Inflammatory macrophage (primary cell): ENCODE data around the gene XDH.

ENCODE experiments used
- DNase-seq, 2 donors: peaks; one replicate each; pipeline ENCODE4 v3.0.0-alpha.2; 2020 to 2022

Gene XDH

DNA sequence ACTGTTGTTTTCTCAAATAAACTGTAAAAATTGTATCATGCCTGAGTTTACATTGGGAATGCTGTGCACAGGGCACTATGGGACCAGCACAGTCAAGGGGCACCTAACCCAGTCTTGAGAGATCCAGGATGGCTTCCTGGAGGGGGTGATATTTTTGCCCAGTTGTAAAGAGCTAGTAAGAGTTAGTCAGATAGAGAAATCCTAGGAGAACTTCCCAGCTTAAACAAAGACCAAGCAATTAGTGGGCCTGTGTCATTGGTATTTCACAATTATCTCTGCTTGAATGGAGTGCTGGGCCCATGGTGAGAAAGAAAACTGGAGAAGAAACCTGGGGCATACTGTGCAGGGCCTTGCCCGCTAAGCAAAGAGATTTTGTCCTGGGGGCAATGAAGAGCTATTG, 12.2 kb downstream of the XDH start:
- DNase-seq: no peak

DNA sequence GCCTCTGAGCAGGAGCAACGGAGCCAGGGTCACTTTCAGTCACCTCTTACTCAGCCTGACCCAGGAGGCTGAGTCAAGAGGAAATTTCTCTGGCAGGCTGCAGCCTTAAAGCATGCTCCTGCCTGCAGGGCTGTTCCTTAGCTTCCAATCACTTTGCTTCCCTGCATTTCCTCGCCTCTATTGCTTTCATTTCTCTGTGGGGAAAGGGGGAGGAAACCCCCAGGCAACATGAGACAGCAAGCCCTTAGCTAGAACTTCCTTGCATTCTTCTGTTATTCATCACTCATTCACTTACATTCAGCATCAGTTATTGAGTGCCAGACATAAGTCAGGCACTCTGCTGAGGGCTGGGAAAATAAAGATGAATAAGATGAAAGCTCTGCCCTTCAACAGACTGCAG, 13.0 kb downstream of the XDH start:
- no peak for DNase-seq

DNA sequence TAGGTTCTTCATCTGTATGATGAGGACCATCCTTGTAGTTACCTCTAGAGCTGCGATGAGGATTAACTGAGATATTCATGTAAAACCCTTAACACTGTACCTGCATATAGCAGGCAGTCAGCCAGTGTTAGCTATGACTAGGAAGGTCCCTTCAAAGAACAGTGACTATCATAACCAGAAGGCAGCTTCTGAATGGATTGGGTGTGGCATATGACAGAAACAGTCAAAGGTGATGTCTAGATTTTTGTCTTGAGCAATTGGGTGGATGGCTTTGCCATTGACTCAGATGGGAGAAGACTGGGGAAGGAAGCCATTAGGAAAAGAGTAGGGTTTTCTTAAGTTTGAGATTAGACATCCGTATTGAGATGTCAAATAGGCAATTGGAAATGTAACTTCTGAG, 15.7 kb downstream of the XDH start:
- DNase-seq: no peak

DNA sequence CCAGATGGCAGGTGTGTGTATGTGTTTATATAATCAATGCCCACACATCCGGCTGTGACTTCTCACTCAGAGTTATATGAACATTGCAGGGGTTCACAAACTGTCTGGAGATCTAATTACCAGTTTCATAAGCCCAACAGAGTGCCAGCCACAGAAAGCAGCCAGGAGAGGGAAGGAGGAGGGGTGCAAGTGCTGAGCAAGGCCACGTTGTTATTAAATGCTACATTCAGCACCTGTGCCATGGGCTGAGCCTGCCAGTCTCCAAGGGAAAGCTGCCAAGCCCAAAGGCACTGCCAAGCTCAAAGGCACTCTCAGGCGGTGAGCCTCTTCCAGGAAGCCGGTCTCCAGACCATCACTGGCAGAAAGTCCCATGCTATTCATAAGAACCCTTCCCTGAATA, 17.4 kb downstream of the XDH start:
- DNase-seq: no peak

DNA sequence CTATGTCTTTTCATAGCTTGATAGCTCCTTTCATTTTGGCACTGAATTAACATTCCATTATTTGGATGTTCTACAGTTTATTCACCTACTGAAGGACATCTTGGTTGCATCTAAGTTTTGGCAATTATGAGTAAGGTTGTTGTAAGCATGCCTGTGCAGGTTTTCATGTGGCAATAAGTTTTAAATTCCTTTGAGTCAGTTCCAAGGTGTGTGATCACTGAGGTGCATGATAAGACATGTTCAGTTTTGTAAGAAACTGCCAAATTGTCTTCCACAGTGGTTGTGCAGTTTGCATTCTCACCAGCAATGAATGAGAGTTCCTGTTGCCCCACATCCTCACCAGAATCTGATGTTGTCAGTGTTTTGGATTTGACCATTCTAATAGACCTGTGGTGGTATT, 24.2 kb downstream of the XDH start:
- no peak for DNase-seq

DNA sequence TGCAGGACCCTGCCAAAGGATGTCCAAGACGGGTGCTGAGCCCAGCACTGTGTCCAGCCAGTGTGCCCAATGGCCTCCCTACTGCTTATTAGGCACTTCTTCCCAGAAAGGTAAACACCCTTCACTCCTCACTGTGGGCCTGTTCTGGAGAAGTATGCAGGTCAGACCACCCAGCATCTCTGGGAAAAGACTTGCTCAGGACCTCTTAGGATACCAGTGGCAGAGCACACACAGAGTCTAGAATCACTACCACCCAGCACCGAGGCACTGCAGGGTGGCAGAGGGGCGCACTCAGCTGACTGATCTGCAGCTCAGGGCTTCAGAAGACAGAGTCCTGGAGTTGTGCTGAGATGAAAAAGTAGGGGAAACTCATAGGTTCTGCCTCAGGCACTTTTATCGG, 25.8 kb downstream of the XDH start:
- DNase-seq: no peak

DNA sequence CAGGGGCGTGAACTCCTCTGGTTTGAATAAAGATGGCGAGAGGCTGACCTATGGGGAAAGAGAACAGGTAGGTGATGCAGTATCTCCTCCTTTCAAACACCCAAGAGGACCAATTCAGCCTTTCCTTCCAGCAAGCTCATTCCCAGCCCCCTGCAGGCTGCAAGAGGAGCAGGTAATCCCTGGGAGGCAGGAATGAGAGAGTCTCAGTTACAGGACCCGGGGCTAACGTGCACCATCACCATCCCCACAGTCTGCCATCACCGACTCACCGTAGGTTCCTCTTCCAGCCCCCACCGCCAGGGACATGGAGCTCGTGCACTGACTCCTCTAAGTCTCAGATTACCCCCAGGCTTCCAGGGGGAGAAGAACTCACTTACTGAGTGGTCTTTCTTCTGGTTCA, 26.7 kb downstream of the XDH start:
- DNase-seq: no peak

DNA sequence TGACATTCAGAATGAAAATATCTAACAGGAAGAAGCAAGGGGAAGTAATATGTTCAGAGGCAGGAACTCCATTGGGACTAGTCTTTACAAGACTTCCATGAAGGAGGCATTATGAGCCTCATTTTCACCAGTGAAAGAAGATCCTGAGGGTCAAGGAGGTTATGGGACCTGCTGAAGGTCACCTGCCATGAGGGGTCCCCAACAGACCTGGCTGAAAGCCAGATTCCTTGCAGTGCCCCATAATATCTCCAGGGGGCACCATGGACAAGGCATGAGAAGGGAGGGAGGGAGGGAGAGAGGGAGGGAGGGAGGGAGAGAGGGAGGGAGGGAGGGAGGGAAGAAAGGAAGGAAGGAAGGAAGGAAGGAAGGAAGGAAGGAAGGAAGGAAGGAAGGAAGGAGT, 27.9 kb downstream of the XDH start:
- peak in 1 of 2 donors; percentile 8 for DNase-seq

DNA sequence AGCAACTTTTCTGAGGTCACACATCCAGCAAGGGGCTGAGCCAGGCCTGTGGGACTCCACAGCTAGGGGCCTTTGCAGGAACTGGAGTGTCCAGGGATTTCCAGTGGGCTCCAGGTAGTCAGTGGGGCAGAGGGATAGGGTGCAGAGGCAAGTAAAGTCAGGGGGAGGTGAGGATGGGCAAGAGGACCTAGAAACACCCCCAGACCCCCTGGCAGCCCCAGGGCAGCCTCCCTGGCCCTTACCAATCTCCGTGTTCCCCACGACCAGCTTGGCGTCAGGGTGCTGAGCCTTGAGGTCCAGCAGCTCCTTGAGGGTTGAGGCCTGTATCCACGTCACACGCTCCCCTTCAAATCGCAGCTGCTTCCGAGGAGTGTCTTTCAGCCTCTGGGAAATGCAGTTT, 28.4 kb downstream of the XDH start:
- no peak for DNase-seq

DNA sequence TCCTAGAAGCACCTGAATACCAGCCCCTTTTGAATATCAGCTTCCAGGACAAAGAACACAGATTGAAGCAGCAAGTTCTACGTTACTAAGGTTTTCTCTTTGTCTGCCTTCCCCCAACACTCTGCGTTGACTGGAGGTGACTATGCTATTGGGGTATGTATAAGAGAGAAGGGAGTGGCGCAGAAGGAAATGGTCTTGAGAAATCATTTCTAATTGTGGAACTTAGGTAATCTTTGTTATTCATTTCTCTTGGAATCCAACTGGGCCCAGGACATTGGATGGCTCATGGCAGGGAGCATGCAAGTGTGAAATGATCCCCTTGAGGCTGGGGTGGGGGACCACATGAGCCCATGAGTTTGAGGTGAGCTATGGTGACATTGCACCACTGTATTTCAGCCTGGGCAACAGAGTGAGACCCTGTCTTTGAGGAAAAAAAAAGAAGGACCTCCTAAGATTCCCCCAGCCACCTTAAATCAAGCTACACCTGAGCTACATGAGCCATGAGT, 29.7 kb downstream of the XDH start:
- peak; percentile 5 to 50 for DNase-seq

DNA sequence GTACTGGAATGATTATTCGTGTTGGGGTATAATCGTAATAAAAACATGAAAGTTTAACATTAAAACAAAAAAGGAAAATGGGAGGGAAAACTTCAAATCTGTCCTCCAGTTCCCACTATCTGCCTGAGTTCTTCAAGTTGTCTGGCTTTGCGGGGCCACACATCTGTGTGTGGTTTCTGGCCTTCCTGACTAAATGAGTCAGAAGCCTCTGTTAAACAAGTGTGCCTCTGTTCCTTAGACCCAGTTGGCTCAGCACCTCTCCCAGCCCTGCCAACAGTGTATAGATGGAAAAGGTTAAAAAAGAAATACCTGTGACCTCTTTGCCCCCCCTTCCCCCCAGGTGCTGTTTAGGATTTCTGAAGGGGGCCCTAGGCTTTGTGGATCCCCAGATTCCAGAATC, 30.2 kb downstream of the XDH start:
- peak in 1 of 2 donors; percentile 4 for DNase-seq

DNA sequence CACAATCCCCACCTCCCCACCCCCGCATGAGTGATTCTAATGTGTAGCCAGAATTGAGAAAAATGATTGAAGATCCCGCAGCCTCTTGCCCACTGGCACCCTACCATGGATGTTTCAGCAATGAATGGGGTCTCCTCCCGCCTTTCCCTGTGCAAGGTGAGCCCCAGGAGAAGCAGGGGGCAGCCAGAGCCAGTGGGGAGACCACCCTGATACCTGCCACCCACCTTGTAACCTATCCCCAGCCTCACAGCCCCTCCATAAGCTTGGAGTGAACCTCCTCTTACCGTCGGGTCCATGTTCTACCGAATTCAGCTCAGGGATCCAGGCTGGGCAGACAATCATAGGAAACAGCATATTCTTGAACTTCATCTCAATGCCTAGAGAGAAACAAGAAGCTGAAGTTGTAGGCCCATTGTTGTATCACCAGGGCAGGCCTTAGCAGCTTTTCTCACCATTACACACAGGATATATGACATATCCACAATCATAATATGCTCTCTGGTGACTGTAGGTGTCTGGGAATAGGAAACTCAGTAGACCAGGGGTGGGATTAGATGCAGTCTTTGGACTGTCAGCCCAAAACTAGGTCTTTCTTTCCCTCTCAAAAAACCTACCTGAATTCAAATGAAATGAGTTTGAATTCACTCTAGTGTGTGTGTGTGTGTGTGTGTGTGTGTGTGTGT, 30.9 kb downstream of the XDH start:
- DNase-seq: no peak

DNA sequence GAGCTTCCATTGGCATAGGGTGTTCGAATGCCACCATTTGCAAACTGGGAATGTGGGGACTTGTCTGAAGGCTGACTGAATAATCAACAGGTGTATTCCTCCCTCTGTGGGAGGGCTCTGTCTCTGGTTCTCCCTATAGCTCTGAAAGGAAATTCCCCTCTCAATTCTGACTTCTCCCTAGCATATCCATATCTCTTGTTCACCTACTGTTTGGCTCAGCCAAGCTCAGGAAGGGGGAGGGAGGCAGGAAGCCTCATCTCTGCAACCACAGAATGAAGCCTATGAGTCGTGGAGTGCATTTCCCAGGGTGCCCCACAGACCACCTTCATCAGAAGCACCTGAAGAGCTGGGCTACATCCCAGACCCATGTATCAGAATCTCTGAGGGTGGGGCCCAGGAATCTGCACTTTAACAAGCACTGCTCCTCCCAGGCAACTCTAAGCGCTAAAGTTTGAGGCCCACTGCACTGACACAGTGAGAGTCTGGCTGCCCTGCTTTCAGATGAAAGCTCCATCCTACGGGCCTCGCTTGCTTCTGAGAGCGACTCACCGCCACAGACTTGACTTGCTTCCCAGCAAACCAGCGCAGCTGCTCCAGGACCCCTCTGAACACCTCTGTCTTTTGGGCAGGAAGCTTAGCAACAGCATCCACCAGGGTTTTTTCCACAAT, 32.0 kb downstream of the XDH start:
- no peak for DNase-seq

DNA sequence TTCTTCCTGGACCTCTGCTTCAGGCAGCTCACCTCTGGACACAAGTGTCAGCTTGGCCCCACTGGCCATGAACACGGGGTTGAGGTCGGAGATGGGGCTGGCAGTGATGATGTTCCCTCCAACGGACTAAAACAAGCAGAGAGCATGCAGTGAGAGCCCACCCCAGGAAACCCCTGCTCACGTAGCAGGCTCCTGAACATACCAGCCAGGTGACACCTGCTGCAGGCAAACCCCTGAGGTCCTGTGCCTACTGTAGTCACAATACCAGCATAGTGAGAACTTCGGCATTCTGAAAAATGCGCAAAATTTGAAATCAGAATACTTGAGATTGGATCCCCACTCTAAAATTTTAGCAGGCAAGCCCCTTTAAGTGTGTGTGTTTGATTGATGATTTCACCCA, 32.9 kb downstream of the XDH start:
- no peak for DNase-seq

DNA sequence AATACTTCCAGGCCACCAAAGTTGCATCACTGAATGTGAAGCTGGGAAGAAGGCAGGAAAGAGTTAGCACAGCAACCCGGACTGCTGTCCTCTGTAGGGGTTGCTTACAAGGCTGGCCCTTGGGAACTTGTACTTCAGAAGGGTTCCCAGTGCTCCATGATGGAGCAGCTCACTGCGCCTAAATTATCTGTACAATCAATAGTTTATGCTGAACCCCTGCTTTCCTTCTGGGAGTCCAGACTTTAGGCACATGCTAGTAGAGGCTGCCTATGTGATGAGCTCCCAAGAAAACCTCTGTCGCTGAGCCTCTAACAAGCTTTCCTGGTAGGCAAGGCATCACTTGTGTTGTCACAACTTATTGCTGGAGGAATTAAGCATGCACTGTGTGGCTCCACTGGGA, 34.3 kb downstream of the XDH start:
- no peak for DNase-seq

DNA sequence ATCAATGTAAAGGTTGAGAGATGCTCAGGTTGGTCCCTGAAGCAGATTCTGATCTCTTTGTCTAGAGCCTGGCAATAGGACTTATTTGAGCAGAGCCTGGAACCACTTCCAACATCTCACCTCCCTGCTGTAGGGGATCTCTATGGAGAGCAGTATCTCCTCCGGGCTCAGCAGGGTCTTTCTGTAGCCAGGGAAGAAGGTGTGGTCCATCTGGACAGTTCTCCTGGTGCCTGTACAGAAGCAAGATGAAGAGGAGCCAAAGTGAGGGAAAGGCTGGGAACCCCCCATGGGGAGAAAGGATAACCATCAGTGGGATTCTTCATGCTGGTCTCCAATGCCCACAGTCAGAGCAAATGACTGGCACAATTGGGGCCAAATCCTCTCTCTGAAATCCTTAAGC, 34.8 kb downstream of the XDH start:
- DNase-seq: no peak

DNA sequence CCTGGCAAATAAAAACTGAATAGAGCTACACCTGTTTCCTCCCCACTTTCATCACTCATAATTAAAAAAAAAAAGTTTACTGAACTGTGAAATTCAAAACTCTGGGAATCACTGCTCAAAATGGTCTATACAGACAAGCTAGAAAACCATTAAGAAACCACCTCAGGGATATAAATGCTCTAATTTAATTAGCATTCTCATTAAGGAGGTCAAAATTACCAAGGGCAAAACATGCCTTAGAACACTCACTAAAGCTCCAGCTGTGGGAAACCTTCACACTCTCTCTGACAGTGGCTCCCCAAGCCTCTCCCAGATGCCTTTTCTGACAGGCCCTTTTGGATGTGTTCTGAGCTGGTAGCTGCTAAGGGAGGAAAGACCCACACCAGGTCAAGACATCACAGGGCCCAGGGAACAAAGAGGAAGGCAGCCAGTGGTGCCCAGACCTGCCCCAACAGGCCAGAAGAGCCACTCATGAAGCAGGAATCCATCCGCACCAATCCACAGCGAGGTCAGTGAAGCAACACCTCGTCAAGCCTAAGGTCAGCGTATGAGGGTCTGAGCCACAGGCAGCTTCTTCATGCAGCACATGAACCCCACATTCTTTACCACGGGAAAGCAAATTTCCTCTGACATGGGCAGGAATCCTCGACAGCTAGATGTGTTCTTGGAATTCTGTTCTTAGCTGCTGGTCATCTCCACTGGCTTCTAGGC, 35.6 kb downstream of the XDH start:
- DNase-seq: no peak

DNA sequence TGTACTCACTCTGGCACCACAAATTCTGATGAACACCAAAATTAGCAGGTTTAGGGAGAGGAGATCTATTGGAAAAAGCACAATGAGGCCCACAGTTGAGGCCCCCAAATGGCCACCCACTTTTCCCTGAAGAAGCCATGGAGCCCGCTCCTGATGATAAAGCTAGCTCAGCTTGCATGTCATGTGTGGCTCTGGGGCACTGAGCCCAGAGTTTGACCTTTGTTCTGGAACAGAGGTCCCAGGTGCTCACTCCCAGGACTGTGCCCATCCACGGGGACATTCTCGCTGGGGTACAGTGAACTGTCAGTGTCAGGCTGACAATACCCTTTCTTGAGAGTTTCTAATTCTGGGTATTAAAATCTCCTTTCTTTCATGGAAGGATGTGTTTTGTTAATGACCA, 36.2 kb downstream of the XDH start:
- no peak for DNase-seq

DNA sequence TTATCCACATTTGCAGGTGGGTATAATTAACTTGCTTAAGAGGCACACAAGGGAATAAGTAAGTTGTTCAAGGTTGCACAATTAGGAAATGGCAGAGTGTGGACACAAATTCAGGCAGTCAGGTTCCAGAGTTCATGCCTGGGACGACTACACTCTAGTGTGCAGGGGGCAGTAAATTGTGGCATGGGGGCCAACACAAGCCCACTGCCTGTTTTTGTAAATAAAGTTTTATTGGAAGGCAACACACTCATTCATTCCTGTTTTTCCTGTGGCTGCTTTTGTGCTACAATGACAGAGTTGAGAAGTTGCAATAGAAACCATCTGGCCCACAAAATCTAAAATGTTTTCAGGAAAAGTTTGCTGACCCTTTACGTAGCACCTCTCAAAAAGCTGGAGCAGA, 41.4 kb downstream of the XDH start:
- DNase-seq: no peak

DNA sequence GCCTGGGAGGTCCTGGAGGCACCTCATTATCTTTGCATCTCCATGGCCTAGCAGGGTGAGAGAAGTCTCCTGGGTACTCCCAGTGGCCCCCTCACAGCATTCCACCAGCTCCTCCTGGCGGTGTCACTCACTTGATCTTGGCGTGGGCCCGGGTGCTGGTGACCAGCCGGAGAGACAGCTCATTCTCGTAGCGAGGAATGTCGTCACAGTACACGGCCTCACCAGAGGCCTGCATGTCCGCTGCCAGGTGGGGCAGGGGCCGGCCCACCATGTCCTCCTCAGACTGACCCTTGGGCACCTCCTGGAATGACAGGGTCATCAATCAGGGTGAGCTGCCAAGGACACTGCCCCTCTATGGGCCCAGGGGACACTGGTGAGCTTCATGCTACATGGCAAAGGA, 42.4 kb downstream of the XDH start:
- no peak for DNase-seq

DNA sequence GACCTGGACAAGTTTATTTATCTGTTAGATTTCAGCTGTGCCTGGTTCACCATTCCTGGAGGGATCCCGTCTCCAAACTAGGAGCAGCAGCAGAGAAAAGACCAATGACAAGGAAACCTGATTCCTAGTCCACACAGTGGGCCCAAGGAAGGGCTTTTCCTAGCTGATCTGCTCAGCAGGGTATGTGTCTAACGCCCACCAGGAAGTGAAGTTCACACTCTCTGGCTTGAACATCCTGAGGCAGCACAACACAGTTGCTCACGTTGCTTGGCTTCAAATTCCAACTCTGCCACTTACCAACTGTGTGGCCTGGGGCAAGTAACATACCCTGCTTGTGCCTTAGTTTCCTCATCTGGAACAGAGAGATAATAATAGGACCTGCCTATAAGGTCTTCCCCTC, 42.9 kb downstream of the XDH start:
- DNase-seq: no peak

DNA sequence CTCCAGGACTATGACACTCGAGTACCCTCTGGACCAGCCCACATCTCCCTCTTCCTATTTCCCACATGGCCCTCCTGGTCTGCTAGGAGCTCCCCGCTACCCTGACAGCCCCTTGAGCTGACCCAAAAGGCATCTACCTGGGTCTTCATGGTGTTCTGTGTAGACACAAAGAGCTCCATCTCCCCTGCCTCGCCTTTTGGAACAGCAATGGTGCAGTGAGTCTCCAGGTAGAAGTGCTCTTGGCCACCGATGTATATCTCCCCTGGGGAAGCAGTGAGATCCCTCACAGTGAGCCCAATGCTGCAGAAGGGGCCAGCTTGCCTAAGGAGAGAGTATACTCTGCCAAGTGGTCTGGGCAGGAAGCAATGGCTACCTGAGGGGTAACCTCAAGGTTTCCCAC, 47.8 kb downstream of the XDH start:
- no peak for DNase-seq

DNA sequence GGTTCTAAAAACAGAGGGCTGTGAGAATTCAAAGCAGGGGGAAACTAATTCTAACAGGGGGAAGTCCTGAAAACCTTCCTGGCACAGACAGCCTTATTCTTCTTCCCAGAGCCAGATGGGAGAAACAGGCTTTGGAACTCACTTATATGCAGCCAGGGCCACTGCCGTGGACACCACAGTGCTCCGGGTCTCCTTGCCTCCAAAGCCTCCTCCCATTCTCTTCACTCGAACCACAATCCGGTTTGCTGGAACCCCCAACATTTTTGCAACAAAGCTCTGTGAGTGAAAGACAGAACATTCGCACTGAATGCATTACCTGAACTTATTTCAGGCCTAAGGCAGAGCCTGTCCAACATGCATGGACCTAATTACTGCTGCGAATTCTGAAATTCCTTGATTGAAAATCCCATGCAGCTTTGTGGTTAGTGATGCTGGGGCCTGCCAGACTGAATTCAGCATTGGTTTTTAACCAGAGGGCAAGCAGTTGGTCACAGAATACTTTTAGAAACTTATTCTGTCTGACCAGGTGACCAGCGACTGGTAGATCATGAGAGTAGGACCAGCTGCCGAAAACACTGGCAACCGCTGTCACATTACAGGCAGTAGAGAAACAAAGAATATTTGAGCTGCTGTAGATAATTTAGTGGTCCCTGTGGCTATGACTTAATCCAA, 48.6 kb downstream of the XDH start:
- no peak for DNase-seq

DNA sequence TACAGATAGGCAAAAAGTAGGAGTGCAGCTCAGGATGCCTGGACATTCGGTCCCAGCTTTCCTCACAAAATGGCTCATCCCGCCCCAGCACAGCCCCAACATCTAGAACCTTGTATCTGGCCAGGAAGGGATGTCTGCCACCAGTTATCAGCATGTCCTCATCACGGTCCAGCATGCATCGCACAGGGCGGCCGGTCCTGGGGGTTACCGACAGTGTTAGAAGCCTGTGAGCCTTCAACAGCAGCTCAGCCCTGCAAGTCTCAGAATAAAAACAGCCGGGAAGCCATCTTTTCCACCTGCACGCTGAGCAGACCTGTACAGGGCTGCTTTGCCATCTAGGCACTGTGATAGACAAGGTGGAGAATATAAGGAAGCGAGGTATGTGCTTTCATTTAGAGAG, 49.2 kb downstream of the XDH start:
- no peak for DNase-seq
